ENCODE data around the gene PITPNC1.

- TF ChIP-seq CTCF (IDR thresholded peaks at IDR 0.05): no peak
- no peak for TF ChIP-seq POLR2A (IDR thresholded peaks at IDR 0.05)
Observed at GRCh38 chr17:67485666-67486065, 108.6 kb downstream of the PITPNC1 start.

Data from Peyer's patch (tissue), 4 donors.